GM12878 (cell line): ENCODE measurements around the gene MYO1E. TPM values are rescaled to one million over a fixed set of nuclear protein-coding genes. Genes with fewer than 3 reads are reported as not detected.

Experiments
- ATAC-seq: fragments of 200-7000 bp; cut with Tn5 transposase; 3 replicates; pipeline ENCODE4 v1.9.1; 2020; ENCODE audit warnings: mild to moderate bottlenecking, moderate library complexity
- BruUV-seq: library from RNA; stranded (reverse); fragments of 400-500 nt; replicated peaks from 2 replicates; lab custom pipeline; 2021; lab: Mats Ljungman, UMichigan
- CTCF ChIA-PET: fragments of 300-600 bp; sonication (Branson Sonifier 250); formaldehyde crosslinking; extraction: SDS; loops from one replicate; lab custom pipeline; 2021; ENCODE audit warnings: inconsistent platforms; lab: Yijun Ruan, JAX
- POLR2A ChIA-PET: fragments of 350-600 bp; formaldehyde crosslinking; extraction: SDS; loops from one replicate; lab custom pipeline; 2021; ENCODE audit warnings: inconsistent platforms; lab: Charles Lee
- RAD21 ChIA-PET: fragments of 300-600 bp; sonication (Branson Sonifier 250); formaldehyde crosslinking; loops from one replicate; lab custom pipeline; 2023; ENCODE audit warnings: antibody characterized with exemption; ENCODE audit not compliant: unreplicated experiment; lab: Charles Lee
- SMC1A ChIA-PET: fragments of 300-600 bp; sonication (Branson Sonifier 250); formaldehyde crosslinking; loops from one replicate; lab custom pipeline; 2023; ENCODE audit not compliant: unreplicated experiment, uncharacterized antibody; lab: Charles Lee
- DNase-seq: peaks from one replicate; pipeline ENCODE4 v3.0.0-alpha.2; 2011; ENCODE audit warnings: low read depth, low spot score
- FAIRE-seq: peaks from 3 replicates; lab custom pipeline; 2011; peaks lifted over from hg19 to GRCh38; lab: Jason Lieb, UNC
- H2AFZ ChIP-seq: 2 replicates; pipeline ENCODE4 v1.6.0; 2011; ENCODE audit warnings: low read depth, low read length, control low read depth; ENCODE audit not compliant: control insufficient read depth
- H3K27ac ChIP-seq: 2 replicates; pipeline ENCODE4 v1.5.1; 2011; ENCODE audit warnings: control low read depth; ENCODE audit not compliant: control insufficient read depth, insufficient read depth
- H3K27me3 ChIP-seq, 2 experiments: replicated peaks in 1 of 2; 2 replicates each; pipeline versions ENCODE4 v1.6.0 to v1.6.1; 2011; ENCODE audit warnings: low read length in 1 of 2; ENCODE audit not compliant: control insufficient read depth in 2 of 2, insufficient read depth in 2 of 2
- H3K36me3 ChIP-seq, 2 experiments: 2 replicates each; pipeline ENCODE4 v1.5.1; 2011; ENCODE audit warnings: low read length in 1 of 2; ENCODE audit not compliant: control insufficient read depth in 2 of 2, insufficient read depth in 2 of 2
- H3K4me1 ChIP-seq: 2 replicates; pipeline ENCODE4 v1.6.1; 2011; ENCODE audit warnings: mild to moderate bottlenecking, low read length, moderate library complexity, mixed read lengths; ENCODE audit not compliant: control insufficient read depth, insufficient read depth
- H3K4me2 ChIP-seq: 2 replicates; pipeline ENCODE4 v1.6.0; 2011; ENCODE audit warnings: control low read depth; ENCODE audit not compliant: control insufficient read depth, insufficient read depth
- H3K4me3 ChIP-seq: fragments of 200-600 bp; sonication (generic); 2 replicates; pipeline ENCODE4 v1.5.1; 2016
- H3K79me2 ChIP-seq: 2 replicates; pipeline ENCODE4 v1.6.0; 2011; ENCODE audit warnings: low read length; ENCODE audit not compliant: control insufficient read depth, insufficient read depth
- H3K9ac ChIP-seq: 2 replicates; pipeline ENCODE4 v1.8.0; 2011; ENCODE audit warnings: low read length, control low read depth, mixed read lengths; ENCODE audit not compliant: control insufficient read depth, insufficient read depth
- H3K9me3 ChIP-seq: replicated peaks from 3 replicates; pipeline ENCODE4 v1.5.1; 2011; ENCODE audit warnings: mild to moderate bottlenecking, low read length; ENCODE audit not compliant: control insufficient read depth, insufficient read depth
- H4K20me1 ChIP-seq: 2 replicates; pipeline ENCODE4 v1.6.0; 2011; ENCODE audit not compliant: control insufficient read depth, insufficient read depth
- FOXM1 ChIP-seq: IDR thresholded peaks from 2 replicates; pipeline ENCODE4 v1.6.1; 2012; ENCODE audit warnings: low read depth, mild to moderate bottlenecking, inconsistent platforms, low read length, moderate library complexity
- MTA2 ChIP-seq: fragments of 450-650 bp; IDR thresholded peaks from 2 replicates; pipeline ENCODE4 v1.6.1; 2016; ENCODE audit warnings: low read depth, mild to moderate bottlenecking, moderate library complexity
- MXI1 ChIP-seq: fragments of 150-350 bp; IDR thresholded peaks from 2 replicates; pipeline ENCODE4 v1.6.1; 2011; ENCODE audit warnings: low read depth, mild to moderate bottlenecking, inconsistent platforms, low read length, improper control_type of control experiment
- NFYA ChIP-seq: IDR thresholded peaks from 2 replicates; pipeline ENCODE4 v1.6.1; 2011; ENCODE audit warnings: low read depth, mild to moderate bottlenecking, low read length, improper control_type of control experiment, borderline replicate concordance
- SUZ12 ChIP-seq: fragments of 200-600 bp; sonication (generic); IDR thresholded peaks from one replicate; pipeline ENCODE4 v1.6.1; 2018; ENCODE audit warnings: antibody characterized with exemption, mild to moderate bottlenecking; ENCODE audit not compliant: unreplicated experiment
- ZZZ3 ChIP-seq: IDR thresholded peaks from 2 replicates; pipeline ENCODE4 v1.6.1; 2011; ENCODE audit warnings: low read depth; ENCODE audit not compliant: control insufficient read depth, insufficient read length
- WGBS: methylation state at CpG from one replicate; pipeline ENCODE4 v1.1.6; 2016; ENCODE audit warnings: low lambda C conversion rate; ENCODE audit not compliant: insufficient replicate concordance, insufficient coverage; ENCODE audit errors: missing lambda C conversion rate; 5-methylcytosine and 5-hydroxymethylcytosine counted together
- in situ Hi-C: fragments of 300-500 bp; cut with MboI; formaldehyde crosslinking; loops from 9 replicates; pipeline ENCODE4 v1.14.3; 2018; ENCODE audit warnings: mixed read lengths
- intact Hi-C: fragments of 100-400 bp; cut with micrococcal nuclease; formaldehyde crosslinking; loops from one replicate; pipeline ENCODE4 v1.14.2; 2022; ENCODE audit not compliant: unreplicated experiment
- polyA plus RNA-seq, 11 experiments: library from polyadenylated mRNA; depleted of rRNA in 4 of 11; unstranded in 6 of 11; stranded (reverse) in 5 of 11; fragments of >200 nt; fragmentation: Nextera tagmentation in 4 of 11; fragmentation: Illumina TruSeq in 1 of 11; extraction: Ambion mirVana in 4 of 11; extraction: Trizol in 1 of 11; gene quantifications; 1 replicate in 1 of 11; 2 replicates in 10 of 11; pipeline versions ENCODE4 v1.2.1 to v1.2.3, GENCODE V29; 2011 to 2016; ENCODE audit warnings: inconsistent platforms in 2 of 11, missing spikeins in 2 of 11, low read depth in 1 of 11
- total RNA-seq, 4 experiments: library from RNA; depleted of rRNA in 3 of 4; stranded (reverse); fragments of >200 nt in 3 of 4; fragmentation: Illumina TruSeq in 1 of 4; extraction: Trizol in 1 of 4; gene quantifications; 2 replicates each; pipeline versions ENCODE4 v1.2.1 to v1.2.3, GENCODE V29; 2013 to 2021
- TF ChIP-seq, protein P1 (sequence below): fragments of 450-650 bp; formaldehyde crosslinking; IDR thresholded peaks from 2 replicates; pipeline ENCODE4 v1.4.0; 2022; ENCODE audit warnings: mild to moderate bottlenecking, moderate library complexity

The MYO1E gene
- total and polyA plus RNA-seq, 10 of the 15 experiments (the other 5 are each of a cell fraction or from before 2014, with no cell fraction given) = 10.3 to 266 (median 64.9) TPM

- TF ChIP-seq, protein P1, sequence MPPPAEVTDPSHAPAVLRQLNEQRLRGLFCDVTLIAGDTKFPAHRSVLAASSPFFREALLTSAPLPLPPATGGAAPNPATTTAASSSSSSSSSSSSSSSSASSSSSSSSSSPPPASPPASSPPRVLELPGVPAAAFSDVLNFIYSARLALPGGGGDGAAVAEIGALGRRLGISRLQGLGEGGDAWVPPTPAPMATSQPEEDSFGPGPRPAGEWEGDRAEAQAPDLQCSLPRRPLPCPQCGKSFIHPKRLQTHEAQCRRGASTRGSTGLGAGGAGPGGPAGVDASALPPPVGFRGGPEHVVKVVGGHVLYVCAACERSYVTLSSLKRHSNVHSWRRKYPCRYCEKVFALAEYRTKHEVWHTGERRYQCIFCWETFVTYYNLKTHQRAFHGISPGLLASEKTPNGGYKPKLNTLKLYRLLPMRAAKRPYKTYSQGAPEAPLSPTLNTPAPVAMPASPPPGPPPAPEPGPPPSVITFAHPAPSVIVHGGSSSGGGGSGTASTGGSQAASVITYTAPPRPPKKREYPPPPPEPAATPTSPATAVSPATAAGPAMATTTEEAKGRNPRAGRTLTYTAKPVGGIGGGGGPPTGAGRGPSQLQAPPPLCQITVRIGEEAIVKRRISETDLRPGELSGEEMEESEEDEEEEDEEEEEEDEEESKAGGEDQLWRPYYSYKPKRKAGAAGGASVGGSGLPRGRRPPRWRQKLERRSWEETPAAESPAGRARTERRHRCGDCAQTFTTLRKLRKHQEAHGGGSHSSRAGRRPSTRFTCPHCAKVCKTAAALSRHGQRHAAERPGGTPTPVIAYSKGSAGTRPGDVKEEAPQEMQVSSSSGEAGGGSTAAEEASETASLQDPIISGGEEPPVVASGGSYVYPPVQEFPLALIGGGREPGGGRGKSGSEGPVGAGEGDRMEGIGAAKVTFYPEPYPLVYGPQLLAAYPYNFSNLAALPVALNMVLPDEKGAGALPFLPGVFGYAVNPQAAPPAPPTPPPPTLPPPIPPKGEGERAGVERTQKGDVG (CRISPR knock-in tag) = no peak
- no peak for TF ChIP-seq FOXM1
Measured at GRCh38 chr15:59115047-59115446, 257.6 kb downstream of the MYO1E start (continued).

DNA sequence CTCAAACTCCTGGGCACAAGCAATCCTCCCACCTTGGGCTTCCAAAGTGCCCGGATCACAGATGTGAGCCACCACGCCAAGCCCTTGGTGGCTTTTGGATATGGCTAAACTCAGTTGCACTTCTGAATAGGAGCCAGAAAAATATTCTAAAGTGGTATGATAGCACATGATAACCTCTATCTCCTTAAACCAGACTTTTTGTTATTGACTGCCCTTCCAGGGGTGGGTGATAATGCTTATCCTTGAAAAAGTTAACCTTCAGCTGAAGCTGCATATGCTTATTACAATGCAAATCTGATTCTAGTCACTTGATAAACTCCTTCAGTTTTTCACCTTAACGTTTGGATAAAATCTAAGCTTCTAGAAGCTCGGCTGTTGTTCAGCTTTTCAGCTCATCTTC, 261.4 kb downstream of the MYO1E start:
- WGBS = 100% methylated on average over 4 of the region's 4 CpGs
- POLR2A ChIA-PET = interaction anchor here (0.5 to 1.0 kb wide), 3 partner anchors 17 to 282 kb away, joined by 3 read pairs; no protein-coding TSS in a partner anchor
- RAD21 ChIA-PET = interaction anchor here (1.3 kb wide), 1 partner anchor 418 kb away, joined by 3 read pairs; no protein-coding TSS in a partner anchor
- CTCF ChIA-PET = interaction anchor here (0.7 to 2.1 kb wide), 5 partner anchors 9 to 390 kb away, joined by 3 to 7 read pairs (median 4); no protein-coding TSS in a partner anchor
- intact Hi-C loops (no loop called here), in situ Hi-C loops (no loop called here)
- ATAC-seq (no peak), DNase-seq (no peak), FAIRE-seq (no peak)
- no peak overlapping the region for H3K9ac ChIP-seq
- TF ChIP-seq ZZZ3 (no peak), NFYA (no peak), SUZ12 (no peak), MXI1 (no peak), MTA2 (no peak)
- peaks cover 16% of the 10 kb centered on the region for H3K79me2 ChIP-seq
- H3K9me3 ChIP-seq = no peaks in the 10 kb centered on the region
- no peak overlapping the region for H3K4me2 ChIP-seq
- H3K4me1 ChIP-seq = no peaks in the 10 kb centered on the region
- no peaks in the 10 kb centered on the region for H3K27me3 ChIP-seq
- no peak overlapping the region for H3K4me3 ChIP-seq
- SMC1A ChIA-PET = interaction anchor here (0.6 to 1.5 kb wide), 8 partner anchors 9 to 417 kb away, joined by 3 to 5 read pairs (median 3); no protein-coding TSS in a partner anchor
- no peak overlapping the region for H3K27ac ChIP-seq
- H4K20me1 ChIP-seq = no peaks in the 10 kb centered on the region
- peaks cover 10 to 49% of the 10 kb centered on the region in 2 experiments for H3K36me3 ChIP-seq
- BruUV-seq = no TSS peak
- H2AFZ ChIP-seq = no peak overlapping the region
